Suppressor macrophage treated with lipopolysaccharide for 4 hours (primary cell): ENCODE results near the gene SACS.
"Not testable (repeated sequence)": the region's sequence is repeated elsewhere in the genome, so short reads cannot be mapped to it uniquely, and the experiment has no call there.

ENCODE experiments used
- DNase-seq: peaks from one replicate; pipeline ENCODE4 v3.0.0-alpha.2; 2020

Gene SACS

DNA sequence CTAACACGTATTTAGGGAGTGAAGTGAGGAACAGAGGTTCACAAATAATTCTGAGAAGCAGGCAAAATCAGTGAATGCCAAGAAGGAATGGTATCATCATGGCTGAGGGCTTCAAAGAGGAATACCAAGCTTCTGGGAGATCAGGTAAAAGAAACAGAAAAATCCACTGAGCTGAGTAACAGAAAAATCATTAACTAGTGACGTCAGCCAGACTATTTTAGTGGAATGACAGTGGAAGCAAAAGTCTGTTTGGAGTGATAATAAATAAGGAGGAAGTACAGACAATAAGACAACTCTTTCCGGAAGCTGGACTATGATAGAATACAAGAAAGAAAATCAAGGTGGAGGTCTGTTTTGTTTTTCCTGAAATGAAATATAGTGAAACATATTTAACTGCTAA is 83.5 kb downstream of the SACS start:
- no peak for DNase-seq

DNA sequence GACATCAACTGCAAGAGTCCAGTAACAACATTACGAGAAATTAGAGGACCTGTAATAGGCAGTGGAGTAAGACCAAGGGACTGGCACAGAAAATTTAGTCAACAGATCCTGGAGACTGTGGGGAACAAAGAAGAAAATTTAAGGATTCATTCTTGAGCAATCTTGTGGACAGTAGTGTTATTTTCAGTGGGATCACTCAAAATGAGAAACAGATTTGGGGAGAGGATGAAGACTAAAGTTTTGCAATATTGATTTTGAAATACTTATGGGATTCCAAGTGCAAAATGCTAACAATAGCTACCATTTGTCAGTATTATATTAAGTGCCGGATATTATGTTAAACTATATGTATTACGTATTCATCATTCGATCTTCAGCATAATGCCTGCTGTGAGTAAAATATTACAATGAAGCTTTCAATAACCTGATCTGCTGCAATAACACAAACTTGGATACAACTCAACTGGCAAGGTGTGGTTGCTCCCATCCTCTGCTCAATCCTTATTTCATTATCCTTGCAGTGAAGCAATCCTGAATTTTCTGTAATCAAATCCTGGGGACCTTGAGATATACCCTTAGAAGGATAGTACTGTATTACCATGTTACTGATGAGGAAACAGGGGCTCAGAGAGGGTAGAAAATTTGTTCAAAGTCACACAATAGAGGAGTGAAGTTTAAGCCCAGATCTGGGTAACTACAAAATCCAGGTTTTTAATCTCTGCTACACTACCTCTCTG is 84.2 kb downstream of the SACS start:
- DNase-seq, result no peak

DNA sequence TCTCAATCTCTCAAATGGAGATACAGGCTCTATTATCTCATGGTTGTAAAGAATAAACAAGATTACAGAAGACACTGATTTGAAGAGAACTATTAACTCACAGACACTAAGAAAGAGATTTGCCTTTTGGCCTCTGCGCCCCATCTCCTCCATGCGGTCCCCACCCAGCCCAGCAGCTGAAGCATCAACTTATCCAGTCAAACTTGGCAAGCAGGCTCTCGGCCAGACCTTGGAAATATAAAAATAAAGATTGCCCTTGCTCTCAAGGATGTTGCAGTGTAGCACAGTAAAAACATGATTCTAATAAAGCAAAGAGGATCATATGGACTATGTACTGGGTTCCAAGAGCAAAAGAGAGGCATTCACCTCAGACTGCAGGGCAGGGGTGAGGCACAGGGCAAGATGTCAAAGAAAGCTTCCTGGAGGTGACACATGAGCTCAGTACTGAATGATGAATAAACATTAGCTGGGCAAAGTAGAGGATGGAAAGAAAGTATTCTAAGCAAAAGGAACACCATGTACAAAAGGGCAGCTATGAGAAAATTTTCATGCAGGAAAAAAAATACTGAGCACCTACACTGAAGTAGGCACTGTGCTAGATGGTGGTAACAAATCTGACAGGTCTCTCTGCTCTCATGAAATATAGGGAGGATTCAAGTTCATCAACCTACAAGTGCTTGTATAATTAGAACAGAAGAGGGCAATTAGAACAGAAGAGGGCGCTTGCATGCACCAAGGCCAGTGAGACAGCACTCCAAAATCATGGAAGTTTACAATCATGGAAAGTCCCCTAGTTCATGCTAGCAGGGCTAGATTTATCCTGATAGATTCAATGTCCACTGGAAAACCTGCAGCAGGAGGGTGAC is 85.0 kb downstream of the SACS start:
- DNase-seq, result no peak

DNA sequence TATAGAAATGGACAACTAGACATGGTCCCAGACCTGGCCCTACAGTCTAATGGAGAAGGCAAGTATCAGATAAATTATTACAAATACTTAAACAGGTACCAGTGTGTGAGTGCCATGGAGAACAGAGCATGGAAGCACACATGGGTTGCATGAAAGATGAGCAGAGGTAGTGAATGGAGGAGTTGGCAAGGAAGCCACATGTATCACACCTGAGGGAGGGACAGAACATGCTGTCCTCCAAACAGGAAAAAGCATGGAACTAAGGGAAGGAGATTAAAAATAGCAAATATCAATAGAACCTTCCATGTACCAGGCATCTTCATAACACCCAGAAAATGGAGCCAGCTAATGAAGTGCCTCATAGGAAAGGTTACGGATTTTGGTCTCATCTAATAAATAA is 85.9 kb downstream of the SACS start:
- DNase-seq, result no peak

DNA sequence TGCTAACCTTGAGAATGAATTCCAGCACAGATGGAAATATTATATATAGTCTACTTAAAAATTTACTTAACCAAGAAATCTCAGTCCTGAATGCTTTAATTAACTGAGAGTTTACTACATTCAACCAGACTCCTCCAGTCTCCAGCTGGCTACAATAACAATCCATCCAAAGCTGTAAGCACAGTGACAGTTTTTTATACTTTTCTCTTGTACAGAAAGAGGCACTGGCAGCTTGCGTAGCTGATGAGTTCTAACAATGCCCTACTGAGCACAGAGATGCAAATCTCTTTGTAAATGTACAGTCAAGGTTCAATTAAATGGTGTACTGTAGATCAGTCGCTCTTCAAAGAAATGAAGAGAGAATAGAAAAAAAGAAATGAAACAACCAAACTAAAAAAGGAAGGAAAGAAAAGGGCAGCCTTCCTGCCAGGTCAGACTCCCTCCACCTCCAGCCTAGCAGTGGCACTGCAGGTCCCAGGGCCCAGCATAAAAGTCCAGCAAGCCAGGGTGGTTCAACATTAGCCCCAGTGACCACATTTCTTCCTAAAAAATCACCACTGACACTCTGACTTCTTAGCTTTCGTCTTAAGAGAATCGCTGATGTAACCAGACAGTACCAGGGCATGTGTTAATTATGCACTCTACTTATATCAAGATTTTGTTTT is 88.4 kb downstream of the SACS start:
- DNase-seq, result no peak

DNA sequence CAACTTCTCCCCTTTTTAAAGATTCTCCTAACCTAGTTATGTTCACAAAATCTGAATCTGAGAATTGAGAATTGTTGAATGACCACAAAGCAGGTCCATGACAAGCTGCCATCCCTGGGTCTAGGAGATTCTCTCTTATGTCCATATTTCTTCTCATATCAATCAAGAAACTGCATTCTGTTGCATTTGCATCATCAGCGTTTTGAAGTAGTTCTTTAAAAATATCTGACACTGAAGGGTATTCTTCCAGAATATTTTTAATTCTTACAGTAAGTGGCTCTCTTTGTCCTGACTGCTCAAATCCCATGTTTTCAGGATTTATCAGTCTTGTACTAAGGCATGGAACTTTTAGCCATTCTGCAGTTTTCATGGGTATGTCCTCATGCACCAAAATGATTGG is 94.3 kb downstream of the SACS start:
- DNase-seq, result no peak

DNA sequence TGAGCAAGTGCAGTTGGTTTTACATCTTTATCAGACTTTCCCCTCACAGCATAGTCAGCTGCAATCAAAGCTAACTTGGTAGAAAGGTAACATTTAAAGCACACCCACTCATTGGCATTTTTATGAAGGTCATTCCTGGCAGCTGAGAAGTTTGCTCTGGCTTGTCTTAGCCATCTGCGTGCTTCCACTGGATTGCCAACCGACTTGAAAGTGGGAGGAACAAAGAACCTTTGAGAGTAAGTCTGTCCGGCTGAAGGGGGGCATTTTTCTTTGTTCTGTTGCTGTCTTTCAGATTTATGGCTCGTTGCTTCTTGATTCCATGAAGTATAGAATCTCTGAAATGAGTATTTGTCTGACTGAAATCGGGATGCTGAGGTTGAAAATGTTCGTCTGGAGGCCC is 103.1 kb downstream of the SACS start:
- no peak for DNase-seq

DNA sequence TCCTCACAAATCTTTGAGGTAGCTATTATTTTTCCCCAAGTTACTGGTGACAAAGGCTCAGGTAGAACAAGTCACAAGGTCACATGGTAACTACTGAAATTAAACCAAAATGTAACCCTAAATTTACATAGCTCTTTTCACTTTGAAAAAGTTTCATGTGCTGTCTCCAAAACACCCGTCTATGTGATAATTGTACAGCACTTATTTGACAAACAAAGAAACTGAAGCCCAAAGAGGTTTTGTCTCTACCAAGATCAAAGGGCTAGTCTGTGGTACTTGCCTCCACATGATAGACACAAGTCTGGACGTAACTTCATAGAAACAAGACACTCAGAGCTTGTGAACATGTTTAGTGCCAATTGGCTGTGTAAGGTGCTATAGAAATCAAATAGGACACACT is 108.3 kb downstream of the SACS start:
- no peak for DNase-seq

DNA sequence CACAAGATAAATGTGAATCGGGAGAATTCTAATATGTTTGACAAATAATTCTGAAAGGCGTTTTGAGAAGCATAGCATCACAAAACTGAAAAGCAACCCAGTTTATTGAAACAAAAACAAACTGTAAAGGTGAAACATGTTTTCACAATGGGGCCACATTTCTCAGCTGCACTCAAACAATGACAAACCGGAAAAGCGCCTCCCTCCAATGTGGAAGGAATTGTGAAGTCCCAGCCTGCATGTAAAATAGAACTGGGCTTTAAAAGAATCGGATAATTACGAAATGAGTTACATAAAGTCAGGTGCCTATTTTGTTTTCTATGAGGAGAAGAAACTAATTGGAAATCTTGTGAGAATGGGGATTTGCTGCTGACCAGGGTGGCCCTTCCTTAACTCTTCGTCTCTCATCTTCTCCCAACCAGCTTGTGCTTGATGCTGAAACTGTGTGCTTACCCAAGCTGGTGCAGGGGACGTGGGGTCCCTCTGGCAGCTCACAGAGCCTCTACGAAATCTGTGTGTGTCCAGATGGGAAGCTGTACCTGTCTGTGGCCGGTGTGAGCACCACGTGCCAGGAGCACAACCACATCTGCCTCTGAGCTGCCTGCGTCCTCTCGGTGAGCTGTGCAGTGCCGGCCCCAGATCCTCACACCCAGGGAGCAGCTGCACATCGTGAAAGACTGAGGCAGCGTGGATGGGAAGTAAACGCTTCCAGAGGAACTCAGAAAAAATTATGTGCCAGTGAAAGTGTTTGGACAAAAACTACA is 109.4 kb downstream of the SACS start:
- no peak for DNase-seq

DNA sequence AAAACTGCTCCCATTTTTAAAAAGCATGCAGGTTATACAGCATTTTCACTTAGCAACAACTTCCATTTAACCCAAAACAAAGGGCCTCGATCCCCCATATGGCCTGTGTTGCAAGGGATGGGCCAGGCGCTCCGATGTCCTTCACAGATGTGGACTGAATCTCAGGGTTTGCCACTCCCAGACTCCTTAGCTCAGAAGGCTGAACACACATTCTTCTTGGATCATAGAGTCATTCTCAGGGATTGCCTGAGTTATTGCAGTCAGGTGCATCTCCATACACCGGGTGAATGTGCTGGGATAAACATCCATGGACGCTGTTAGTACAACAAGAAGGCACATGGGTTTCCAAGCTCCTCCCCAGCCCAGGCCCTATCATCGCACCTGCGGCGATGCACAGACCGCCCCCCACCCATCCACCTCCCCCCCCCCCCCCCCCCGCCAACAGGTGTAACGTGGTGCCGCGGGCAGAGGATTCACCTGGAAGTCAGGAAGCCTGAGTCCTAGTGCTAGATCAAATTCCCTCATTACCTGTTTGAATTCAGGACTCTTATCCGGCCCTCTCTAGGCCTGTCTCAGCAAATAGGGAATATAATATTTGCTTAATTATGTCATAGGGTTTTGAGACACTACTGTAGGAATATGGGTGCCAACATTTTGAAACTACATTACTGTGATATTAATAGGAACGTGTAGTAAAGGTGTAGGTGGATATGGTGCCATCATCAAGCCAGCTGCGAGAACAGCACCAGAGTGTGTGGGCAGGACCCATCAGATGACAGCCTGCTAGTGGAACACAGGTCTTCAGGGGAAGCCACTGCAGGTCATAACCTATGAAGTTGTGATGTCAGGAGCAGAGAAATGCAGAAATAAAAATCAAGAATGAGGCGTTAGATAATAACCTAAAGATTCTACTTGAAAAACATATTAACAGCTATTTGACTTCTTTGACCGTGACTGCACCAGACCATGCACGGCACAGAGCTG is 110.9 kb downstream of the SACS start:
- DNase-seq, result no peak

DNA sequence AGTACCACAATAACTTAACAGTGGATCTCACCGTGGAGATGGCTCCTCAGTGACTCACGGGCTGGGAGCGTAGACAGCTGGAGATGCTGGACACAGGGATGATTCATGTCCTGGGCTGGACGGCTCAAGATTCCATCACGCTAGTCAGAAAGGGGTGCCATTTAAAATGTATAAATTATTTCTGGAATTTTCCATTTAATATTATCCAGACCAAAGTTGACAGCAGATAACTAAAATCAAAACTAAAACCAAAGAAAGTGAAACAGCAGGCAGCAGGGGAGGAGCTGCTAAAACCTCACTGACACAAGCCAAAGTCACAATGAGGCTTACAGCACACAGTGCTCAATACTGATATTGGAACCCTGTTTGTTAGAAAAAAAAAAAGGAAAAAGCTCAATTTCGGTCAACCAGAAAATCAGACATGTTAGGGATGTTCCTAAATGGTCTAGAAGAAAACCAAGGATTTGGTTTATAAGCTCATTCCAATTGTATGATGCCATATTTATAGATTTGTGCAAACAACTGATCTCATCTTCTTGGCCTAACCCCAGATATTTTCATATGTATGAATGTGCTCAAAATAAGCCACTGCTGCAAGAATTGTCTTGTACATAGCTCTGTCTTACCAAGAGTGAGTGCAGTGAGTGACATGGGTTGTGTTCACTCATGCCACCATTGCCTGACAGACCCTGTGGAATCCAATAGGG is 111.8 kb downstream of the SACS start:
- DNase-seq, result no peak

DNA sequence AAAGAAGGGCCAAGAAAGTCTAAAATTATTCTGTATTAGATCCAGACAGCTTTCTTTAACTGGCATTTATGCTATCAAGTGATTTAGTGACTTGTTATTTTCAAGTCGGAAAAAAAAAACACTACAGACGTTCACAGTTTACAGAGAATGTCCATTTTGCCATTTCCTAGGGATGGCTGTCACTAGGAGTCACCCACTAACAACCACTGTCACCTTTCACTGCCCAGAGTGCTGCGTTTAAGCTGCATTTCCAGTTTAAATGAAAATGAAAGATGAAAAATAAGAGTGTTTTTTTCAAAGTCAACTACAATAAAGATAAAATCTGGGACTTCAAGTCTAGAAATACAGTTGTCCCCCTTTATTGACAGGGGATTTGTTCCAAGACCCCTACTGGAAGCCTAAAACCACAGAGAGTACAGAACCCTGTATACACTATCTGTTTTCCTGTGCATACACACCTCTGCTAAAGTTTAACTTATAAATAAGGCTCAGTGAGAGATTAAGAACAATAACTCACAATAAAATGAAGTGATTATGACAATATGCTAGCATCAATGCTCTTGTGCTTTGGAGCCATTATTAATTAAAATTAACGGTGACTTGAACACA is 112.5 kb downstream of the SACS start:
- no peak for DNase-seq

DNA sequence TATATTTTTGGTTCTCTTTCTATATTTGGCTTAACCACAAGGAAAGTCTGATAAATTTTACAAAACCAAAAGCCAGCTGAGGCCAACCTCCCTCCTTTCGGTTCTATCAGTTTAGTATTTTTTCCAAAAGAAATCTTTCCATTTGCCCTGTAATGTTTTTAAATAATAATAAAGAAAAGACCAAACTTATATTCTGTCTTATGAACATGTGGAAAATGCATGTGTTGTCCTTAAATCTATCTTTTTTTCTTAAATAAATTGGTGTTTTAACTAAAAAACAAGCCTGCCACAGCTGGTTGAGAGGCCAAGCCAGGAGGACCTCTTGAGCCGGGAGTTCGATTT is 113.6 kb downstream of the SACS start:
- DNase-seq, result no peak

DNA sequence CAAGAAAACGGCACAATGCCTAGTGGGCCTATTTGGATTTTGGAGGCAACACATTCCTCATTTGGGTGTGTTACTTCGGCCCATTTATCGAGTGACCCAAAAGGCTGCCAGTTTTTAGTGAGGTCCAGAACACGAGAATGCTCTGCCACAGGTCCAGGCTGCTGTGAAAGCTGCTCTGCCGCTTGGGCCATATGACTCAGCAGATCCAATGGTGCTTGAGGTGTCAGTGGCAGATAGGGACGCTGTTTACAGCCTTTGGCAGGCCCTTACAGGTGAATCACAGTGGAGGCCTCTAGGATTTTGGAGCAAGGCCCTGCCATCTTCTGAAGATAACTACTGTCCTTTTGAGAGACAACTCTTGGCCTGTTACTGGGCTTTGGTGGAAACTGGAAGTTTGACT is 118.7 kb downstream of the SACS start:
- DNase-seq, result not testable (repeated sequence)

DNA sequence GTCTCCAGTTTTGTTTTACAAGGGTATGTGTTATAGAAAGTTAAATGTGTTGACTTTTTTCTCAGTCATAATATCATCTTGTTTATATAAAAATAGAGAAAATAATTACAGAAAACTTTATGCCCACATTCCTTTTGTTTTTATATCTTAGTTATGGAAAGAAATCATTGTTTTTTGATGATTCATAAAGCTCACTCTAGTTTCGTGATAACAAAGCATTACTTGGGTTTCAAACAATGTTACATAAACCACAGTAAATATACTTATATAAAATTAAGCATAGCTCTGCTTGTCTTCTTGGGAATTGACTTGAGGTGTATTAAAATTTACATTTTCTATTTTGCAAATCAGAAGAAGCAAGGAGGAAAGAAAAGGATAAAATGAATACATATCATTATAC is 140.9 kb downstream of the SACS start:
- no peak for DNase-seq

DNA sequence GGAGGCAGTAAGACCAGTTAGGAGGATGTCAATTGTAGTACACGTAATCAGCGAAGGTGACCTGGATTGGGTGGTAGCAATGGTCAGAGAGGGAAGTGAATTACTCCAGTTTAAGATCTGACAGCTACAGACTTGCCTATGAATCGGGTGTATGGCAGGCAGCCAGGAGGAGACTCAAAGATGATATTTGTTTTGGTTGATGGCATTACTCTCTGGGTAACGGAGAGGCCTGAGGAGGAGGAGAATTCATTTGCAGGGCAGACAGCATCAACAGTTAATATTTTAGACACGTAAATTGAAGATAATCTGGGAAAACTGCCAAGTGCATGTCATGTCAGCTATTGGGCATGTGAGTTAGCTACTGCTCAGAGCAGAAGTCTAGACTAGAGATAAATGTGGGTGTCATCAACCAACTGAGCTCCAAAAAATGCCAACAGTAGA is 143.6 kb downstream of the SACS start:
- DNase-seq, result no peak

DNA sequence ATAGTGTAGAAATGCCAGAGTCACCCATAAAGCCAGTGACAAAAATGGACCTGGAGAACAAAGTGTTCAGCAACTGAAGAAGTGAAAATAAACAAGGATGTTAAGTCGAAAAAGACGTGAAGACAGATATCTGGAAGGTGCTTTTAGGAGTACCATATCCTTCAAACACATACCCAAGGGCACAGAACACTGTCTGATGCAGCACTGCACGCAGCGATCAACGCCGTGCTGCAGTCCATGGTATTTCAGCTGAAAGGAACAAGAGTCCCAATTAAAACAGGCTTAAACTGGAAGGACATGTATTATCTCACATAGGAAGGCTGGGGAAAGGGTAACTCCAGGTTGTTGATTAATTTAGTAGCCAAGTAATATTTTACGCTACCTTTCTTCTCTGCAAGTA is 144.5 kb downstream of the SACS start:
- DNase-seq, result no peak

DNA sequence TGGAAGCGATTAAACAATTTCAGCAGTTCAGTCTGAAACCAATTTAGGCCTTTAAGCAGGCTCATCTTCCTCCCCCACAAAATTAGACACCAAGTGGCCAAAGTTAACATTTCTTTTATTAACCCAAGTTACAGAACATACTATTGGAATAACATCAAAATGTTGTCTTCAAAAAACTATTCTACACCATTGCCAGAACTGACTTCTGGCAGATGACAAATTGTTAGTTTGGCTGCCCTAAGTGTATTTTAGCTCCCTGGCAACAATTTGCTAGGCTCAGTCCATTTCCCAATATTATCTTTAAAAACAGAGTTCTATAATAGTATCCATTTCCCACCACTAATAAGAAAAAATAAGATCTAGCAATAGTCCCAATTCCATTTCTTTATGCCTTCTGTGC is 144.9 kb downstream of the SACS start:
- no peak for DNase-seq

DNA sequence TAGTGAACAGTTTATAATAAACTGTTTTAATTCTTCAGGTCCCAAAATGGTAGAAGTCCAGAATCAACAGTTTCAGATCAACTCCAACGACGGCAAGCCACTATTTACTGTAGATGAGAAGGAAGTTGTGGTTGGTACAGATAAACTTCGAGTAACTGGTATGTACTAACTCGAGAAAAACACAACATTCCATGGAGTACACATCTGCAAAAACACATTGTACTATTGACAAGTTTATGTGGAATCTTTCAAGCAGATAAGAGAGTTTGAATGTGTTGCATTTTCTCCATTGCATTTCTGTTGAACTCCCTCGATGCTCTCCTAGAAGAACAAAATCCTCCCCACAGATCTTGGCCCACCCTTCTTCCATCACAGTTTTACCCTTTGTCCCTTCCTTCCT is 154.2 kb downstream of the SACS start:
- no peak for DNase-seq
